ENCODE measurements around the gene RPS6KC1. TPM values are rescaled to one million over a fixed set of nuclear protein-coding genes. Genes with fewer than 3 reads are reported as not detected.

The RPS6KC1 gene
- polyA plus RNA-seq, 3 donors: 8.9 to 16.0 (median 11.4) TPM

GRCh38 chr1:213103377-213104306 lies 52.6 kb downstream of the RPS6KC1 start:
- no peaks in the 10 kb centered on the region for H3K27me3 ChIP-seq (ENCODE audit: control insufficient read depth in 2 of 2, insufficient read depth in 2 of 2, low read length in 2 of 2)
- no peak overlapping the region for H3K27ac ChIP-seq (ENCODE audit: low read depth in 1 of 2, low read length in 2 of 2)
- no peak overlapping the region for H3K27ac Mint-ChIP-seq
- peaks cover 0 to 5% (median 0%) of the 10 kb centered on the region in 7 donors for H3K9me3 Mint-ChIP-seq
- DNase-seq: no peak
- no peak overlapping the region for H3K4me2 ChIP-seq (replicated peaks; ENCODE audit: extremely low read depth, low read length, poor library complexity, severe bottlenecking)
- no peaks in the 10 kb centered on the region for H3K4me1 Mint-ChIP-seq
- H3K4me3 ChIP-seq (replicated peaks in 1 of 3; ENCODE audit: low read depth in 2 of 3, low read length in 3 of 3): no peak overlapping the region
- no peak overlapping the region for H2AFZ ChIP-seq (ENCODE audit: insufficient read depth, low read depth, low read length, poor library complexity, severe bottlenecking)
- no peak overlapping the region for H3K9ac ChIP-seq (ENCODE audit: insufficient read depth, low read length, poor library complexity, severe bottlenecking)
- H3K27me3 Mint-ChIP-seq (ENCODE audit: low read depth in 3 of 3): no peaks in the 10 kb centered on the region
- H3K9me3 ChIP-seq (replicated peaks in 1 of 2; ENCODE audit: control insufficient read depth in 1 of 2, insufficient read depth in 1 of 2, low read length in 2 of 2): no peaks in the 10 kb centered on the region
- H3K79me2 ChIP-seq (ENCODE audit: insufficient read depth, low read length): no peaks in the 10 kb centered on the region
- H4K20me1 ChIP-seq (ENCODE audit: insufficient read depth, low read length): peaks cover 5% of the 10 kb centered on the region
- peaks cover 23 to 26% of the 10 kb centered on the region in 2 donors for H3K36me3 Mint-ChIP-seq
- H3K36me3 ChIP-seq (replicated peaks in 1 of 2; ENCODE audit: control insufficient read depth in 1 of 2, insufficient read depth in 2 of 2, low read length in 2 of 2): peaks cover 8 to 26% of the 10 kb centered on the region in 2 donors
- intact Hi-C loops (cut with micrococcal nuclease): no loop called here
- TF ChIP-seq CTCF (IDR thresholded peaks at IDR 0.05): no peak
- H3K4me1 ChIP-seq (ENCODE audit: control insufficient read depth in 1 of 2, insufficient read depth in 2 of 2, low read length in 2 of 2): no peaks in the 10 kb centered on the region
- no peak overlapping the region for H3K4me3 Mint-ChIP-seq
- WGBS (ENCODE audit: insufficient coverage): no CpG with 5 or more reads among the region's 5 CpGs

- H3K27ac ChIP-seq (ENCODE audit: low read depth in 1 of 2, low read length in 2 of 2): no peak overlapping the region
- no peaks in the 10 kb centered on the region for H3K27me3 Mint-ChIP-seq (ENCODE audit: low read depth in 3 of 3)
- no peak overlapping the region for H3K4me3 ChIP-seq (replicated peaks in 1 of 3; ENCODE audit: low read depth in 2 of 3, low read length in 3 of 3)
- no peak overlapping the region for H3K27ac Mint-ChIP-seq
- H3K4me3 Mint-ChIP-seq: no peak overlapping the region
- intact Hi-C loops (cut with micrococcal nuclease): no loop called here
- no peaks in the 10 kb centered on the region for H3K27me3 ChIP-seq (ENCODE audit: control insufficient read depth in 2 of 2, insufficient read depth in 2 of 2, low read length in 2 of 2)
- no peaks in the 10 kb centered on the region for H3K9me3 ChIP-seq (replicated peaks in 1 of 2; ENCODE audit: control insufficient read depth in 1 of 2, insufficient read depth in 1 of 2, low read length in 2 of 2)
- no peaks in the 10 kb centered on the region for H3K79me2 ChIP-seq (ENCODE audit: insufficient read depth, low read length)
- WGBS (ENCODE audit: insufficient coverage): no CpG with 5 or more reads among the region's 2 CpGs
- no peak overlapping the region for H3K9ac ChIP-seq (ENCODE audit: insufficient read depth, low read length, poor library complexity, severe bottlenecking)
- no peak for DNase-seq
- TF ChIP-seq CTCF (IDR thresholded peaks at IDR 0.05): no peak
- no peak overlapping the region for H2AFZ ChIP-seq (ENCODE audit: insufficient read depth, low read depth, low read length, poor library complexity, severe bottlenecking)
- H3K4me1 Mint-ChIP-seq: no peaks in the 10 kb centered on the region
- peaks cover 23% of the 10 kb centered on the region in 2 donors for H3K36me3 Mint-ChIP-seq
- H3K36me3 ChIP-seq (replicated peaks in 1 of 2; ENCODE audit: control insufficient read depth in 1 of 2, insufficient read depth in 2 of 2, low read length in 2 of 2): peaks cover 8 to 24% of the 10 kb centered on the region in 2 donors
- H3K9me3 Mint-ChIP-seq: peaks cover 0 to 5% (median 0%) of the 10 kb centered on the region in 7 donors
- H3K4me2 ChIP-seq (replicated peaks; ENCODE audit: extremely low read depth, low read length, poor library complexity, severe bottlenecking): no peak overlapping the region
- no peaks in the 10 kb centered on the region for H3K4me1 ChIP-seq (ENCODE audit: control insufficient read depth in 1 of 2, insufficient read depth in 2 of 2, low read length in 2 of 2)
- H4K20me1 ChIP-seq (ENCODE audit: insufficient read depth, low read length): peaks cover 5% of the 10 kb centered on the region
Observed at GRCh38 chr1:213104604-213105003, 53.6 kb downstream of the RPS6KC1 start.
